Upper lobe of right lung (tissue), 1 donor: ENCODE results near the gene RNF115. TPM values are rescaled to one million over a fixed set of nuclear protein-coding genes. Genes with fewer than 3 reads are reported as not detected.
"Not testable (repeated sequence)": the region's sequence is repeated elsewhere in the genome, so short reads cannot be mapped to it uniquely, and the experiment has no call there.

Source experiments
- ATAC-seq: fragments of 200-7000 bp; cut with Tn5 transposase; one replicate; pipeline ENCODE4 v1.9.1; 2020; ENCODE audit warnings: mild to moderate bottlenecking, moderate library complexity
- DNase-seq: peaks from one replicate; pipeline ENCODE4 v3.0.0-alpha.2; 2020
- H3K27ac ChIP-seq: fragments of 200-600 bp; one replicate; pipeline ENCODE4 v1.8.0; 2022
- H3K27me3 ChIP-seq: fragments of 200-600 bp; one replicate; pipeline ENCODE4 v1.8.0; 2022; ENCODE audit warnings: mild to moderate bottlenecking
- H3K36me3 ChIP-seq: fragments of 200-600 bp; one replicate; pipeline ENCODE4 v1.8.0; 2022
- H3K4me1 ChIP-seq: fragments of 200-600 bp; one replicate; pipeline ENCODE4 v1.8.0; 2022
- H3K4me3 ChIP-seq: fragments of 200-600 bp; one replicate; pipeline ENCODE4 v1.8.0; 2022; ENCODE audit warnings: mild to moderate bottlenecking
- H3K9me3 ChIP-seq: fragments of 200-600 bp; one replicate; pipeline ENCODE4 v1.8.0; 2022
- CTCF ChIP-seq: fragments of 200-600 bp; IDR thresholded peaks from one replicate; pipeline ENCODE4 v1.8.0; 2022; ENCODE audit warnings: antibody characterized with exemption
- intact Hi-C: fragments of 100-400 bp; cut with DNase I; formaldehyde crosslinking; loops from one replicate; pipeline ENCODE4 v1.11.0; 2022
- total RNA-seq: library from RNA; stranded (reverse); fragmentation: NEBNext Ultra II Directional; extraction: Animal tissue kit (Norgen Biotek cat#: 25700); gene quantifications from one replicate; pipeline ENCODE4 v1.2.1, GENCODE V29; 2021
- donor health status: DM: no; HTN: yes; CAD: no; lungs with severe emphysema.

RNF115 gene
- total RNA-seq, 1 donor from 2014 or later, result 15.8 TPM

GRCh38 chr1:145804235-145805045 is 19.5 kb downstream of the RNF115 start:
- H3K4me1 ChIP-seq, result peaks cover 28% of the 10 kb centered on the region
- no peaks in the 10 kb centered on the region for H3K36me3 ChIP-seq
- DNase-seq, result no peak
- intact Hi-C loops, result no loop called here
- H3K4me3 ChIP-seq, result no peak overlapping the region
- no peaks in the 10 kb centered on the region for H3K9me3 ChIP-seq
- ATAC-seq, result no peak
- H3K27ac ChIP-seq, result no peak overlapping the region
- no peak for TF ChIP-seq CTCF
- no peaks in the 10 kb centered on the region for H3K27me3 ChIP-seq

GRCh38 chr1:145799806-145800205 is 24.1 kb downstream of the RNF115 start:
- Histone ChIP-seq H3K27me3 (no peaks in the 10 kb centered on the region), H3K27ac (no peak overlapping the region), H3K4me3 (no peak overlapping the region), H3K9me3 (no peaks in the 10 kb centered on the region), H3K4me1 (peaks cover 25% of the 10 kb centered on the region), H3K36me3 (no peaks in the 10 kb centered on the region)
- no peak for DNase-seq
- no peak for ATAC-seq
- TF ChIP-seq CTCF, result no peak
- intact Hi-C loops, result no loop called here

- H3K4me3 ChIP-seq, result no peak overlapping the region
- peaks cover 10% of the 10 kb centered on the region for H3K4me1 ChIP-seq
- TF ChIP-seq CTCF, result no peak
- no peak for ATAC-seq
- DNase-seq, result no peak
- intact Hi-C loops, result no loop called here
- no peaks in the 10 kb centered on the region for H3K27me3 ChIP-seq
- peaks cover 10% of the 10 kb centered on the region for H3K36me3 ChIP-seq
- H3K27ac ChIP-seq, result no peak overlapping the region
- no peaks in the 10 kb centered on the region for H3K9me3 ChIP-seq
These were observed 27.1 kb downstream of the RNF115 start for GRCh38 chr1:145796753-145797152.

GRCh38 chr1:145795257-145795881 is 28.5 kb downstream of the RNF115 start:
- no peak for TF ChIP-seq CTCF
- Histone ChIP-seq H3K36me3 (peaks cover 10% of the 10 kb centered on the region), H3K27me3 (no peaks in the 10 kb centered on the region), H3K4me1 (peaks cover 6% of the 10 kb centered on the region), H3K27ac (no peak overlapping the region), H3K9me3 (no peaks in the 10 kb centered on the region), H3K4me3 (no peak overlapping the region)
- DNase-seq (no peak), ATAC-seq (no peak)
- intact Hi-C loops, result no loop called here

- no peak for ATAC-seq
- intact Hi-C loops, result no loop called here
- H3K4me3 ChIP-seq, result no peak overlapping the region
These were observed 31.4 kb downstream of the RNF115 start for GRCh38 chr1:145792484-145792883.

GRCh38 chr1:145791860-145792259 is 32.0 kb downstream of the RNF115 start:
- ATAC-seq, H3K4me1 ChIP-seq, H3K27ac ChIP-seq, H3K4me3 ChIP-seq, intact Hi-C loops, DNase-seq, H3K27me3 ChIP-seq, H3K9me3 ChIP-seq: not testable (repeated sequence)
- H3K36me3 ChIP-seq, result peaks cover 17% of the 10 kb centered on the region

More at GRCh38 chr1:145792484-145792883, 31.4 kb downstream of the RNF115 start:
- TF ChIP-seq CTCF, result no peak
- Histone ChIP-seq H3K4me1 (no peaks in the 10 kb centered on the region), H3K27me3 (no peaks in the 10 kb centered on the region), H3K36me3 (peaks cover 17% of the 10 kb centered on the region), H3K27ac (no peak overlapping the region), H3K9me3 (no peaks in the 10 kb centered on the region)
- no peak for DNase-seq
